Measurements from ENCODE around the gene CD27. TPM values are rescaled to one million over a fixed set of nuclear protein-coding genes. Genes with fewer than 3 reads are reported as not detected.

CD27 gene
- total and polyA plus RNA-seq, 2 donors (not counting 1 experiment from before 2014, with no cell fraction given), result 0.06 to 0.17 TPM

GRCh38 chr12:6404390-6404789 lies 40.4 kb upstream of the CD27 start:
- no peaks in the 10 kb centered on the region for H3K4me1 ChIP-seq (ENCODE audit: control insufficient read depth, extremely low read depth, insufficient read depth, low read length)
- H3K4me2 ChIP-seq (ENCODE audit: extremely low read depth, insufficient read depth, low read length), result no peak overlapping the region
- H4K20me1 ChIP-seq (ENCODE audit: control insufficient read depth, extremely low read depth, insufficient read depth, low read length), result no peaks in the 10 kb centered on the region
- no peaks in the 10 kb centered on the region for H3K79me2 ChIP-seq (ENCODE audit: control insufficient read depth, insufficient read depth, low read length)
- H2AFZ ChIP-seq (ENCODE audit: low read length), result no peak overlapping the region
- no peak overlapping the region for H3K4me3 ChIP-seq (replicated peaks in 1 of 4; ENCODE audit: control extremely low read depth in 1 of 4, insufficient read depth in 1 of 4, low read depth in 3 of 4, low read length in 4 of 4)
- no peak for TF ChIP-seq EZH2 (IDR thresholded peaks at IDR 0.05; ENCODE audit: low read length, missing control alignments)
- TF ChIP-seq CTCF (conservative IDR thresholded peaks at IDR 0.05 in 1 of 2, IDR thresholded peaks at IDR 0.05 in 1 of 2; ENCODE audit: low read depth in 1 of 2, low read length in 2 of 2), result no peak
- no peak for DNase-seq (ENCODE audit: low read depth in 2 of 2)
- H3K27me3 ChIP-seq (ENCODE audit: control insufficient read depth, insufficient read depth, low read length), result no peaks in the 10 kb centered on the region
- H3K27ac ChIP-seq (ENCODE audit: insufficient read depth, low read length), result no peak overlapping the region
- H3K9ac ChIP-seq (ENCODE audit: insufficient read depth, low read length), result no peak overlapping the region
- H3K9me3 ChIP-seq (ENCODE audit: control insufficient read depth, insufficient read depth, low read depth, low read length), result no peaks in the 10 kb centered on the region
- H3K36me3 ChIP-seq (ENCODE audit: control insufficient read depth, insufficient read depth, low read length), result no peaks in the 10 kb centered on the region

- Histone ChIP-seq H3K4me1 (ENCODE audit: control insufficient read depth, extremely low read depth, insufficient read depth, low read length) (no peaks in the 10 kb centered on the region), H3K4me3 (replicated peaks in 1 of 4; ENCODE audit: control extremely low read depth in 1 of 4, insufficient read depth in 1 of 4, low read depth in 3 of 4, low read length in 4 of 4) (no peak overlapping the region)
Measured at GRCh38 chr12:6405963-6406362, 38.8 kb upstream of the CD27 start.

GRCh38 chr12:6407236-6407954 lies 37.4 kb upstream of the CD27 start:
- no peak overlapping the region for H2AFZ ChIP-seq (ENCODE audit: low read length)
- H3K9me3 ChIP-seq (ENCODE audit: control insufficient read depth, insufficient read depth, low read depth, low read length), result no peaks in the 10 kb centered on the region
- H3K36me3 ChIP-seq (ENCODE audit: control insufficient read depth, insufficient read depth, low read length), result no peaks in the 10 kb centered on the region
- no peak for TF ChIP-seq EZH2 (IDR thresholded peaks at IDR 0.05; ENCODE audit: low read length, missing control alignments)
- no peak for TF ChIP-seq CTCF (conservative IDR thresholded peaks at IDR 0.05 in 1 of 2, IDR thresholded peaks at IDR 0.05 in 1 of 2; ENCODE audit: low read depth in 1 of 2, low read length in 2 of 2)
- peak in 1 of 2 donors; percentile 39 for DNase-seq (ENCODE audit: low read depth in 2 of 2)
- H4K20me1 ChIP-seq (ENCODE audit: control insufficient read depth, extremely low read depth, insufficient read depth, low read length), result no peaks in the 10 kb centered on the region
- H3K4me1 ChIP-seq (ENCODE audit: control insufficient read depth, extremely low read depth, insufficient read depth, low read length), result no peaks in the 10 kb centered on the region
- H3K4me3 ChIP-seq (replicated peaks in 1 of 4; ENCODE audit: control extremely low read depth in 1 of 4, insufficient read depth in 1 of 4, low read depth in 3 of 4, low read length in 4 of 4), result no peak overlapping the region
- no peak overlapping the region for H3K27ac ChIP-seq (ENCODE audit: insufficient read depth, low read length)
- no peak overlapping the region for H3K4me2 ChIP-seq (ENCODE audit: extremely low read depth, insufficient read depth, low read length)
- no peaks in the 10 kb centered on the region for H3K79me2 ChIP-seq (ENCODE audit: control insufficient read depth, insufficient read depth, low read length)
- no peak overlapping the region for H3K9ac ChIP-seq (ENCODE audit: insufficient read depth, low read length)
- no peaks in the 10 kb centered on the region for H3K27me3 ChIP-seq (ENCODE audit: control insufficient read depth, insufficient read depth, low read length)

More at GRCh38 chr12:6405963-6406362, 38.8 kb upstream of the CD27 start:
- no peaks in the 10 kb centered on the region for H3K79me2 ChIP-seq (ENCODE audit: control insufficient read depth, insufficient read depth, low read length)
- no peaks in the 10 kb centered on the region for H3K9me3 ChIP-seq (ENCODE audit: control insufficient read depth, insufficient read depth, low read depth, low read length)
- no peak overlapping the region for H3K4me2 ChIP-seq (ENCODE audit: extremely low read depth, insufficient read depth, low read length)
- H2AFZ ChIP-seq (ENCODE audit: low read length), result no peak overlapping the region
- no peak for TF ChIP-seq EZH2 (IDR thresholded peaks at IDR 0.05; ENCODE audit: low read length, missing control alignments)
- no peaks in the 10 kb centered on the region for H3K27me3 ChIP-seq (ENCODE audit: control insufficient read depth, insufficient read depth, low read length)
- no peak for DNase-seq (ENCODE audit: low read depth in 2 of 2)
- no peak overlapping the region for H3K9ac ChIP-seq (ENCODE audit: insufficient read depth, low read length)
- no peaks in the 10 kb centered on the region for H4K20me1 ChIP-seq (ENCODE audit: control insufficient read depth, extremely low read depth, insufficient read depth, low read length)
- no peak overlapping the region for H3K27ac ChIP-seq (ENCODE audit: insufficient read depth, low read length)
- no peaks in the 10 kb centered on the region for H3K36me3 ChIP-seq (ENCODE audit: control insufficient read depth, insufficient read depth, low read length)
